Measurements from ENCODE around the gene EFCAB8.

Gene EFCAB8

GRCh38 chr20:33009214-33010132, 150.8 kb downstream of the EFCAB8 start:
- no peak for DNase-seq

DNA sequence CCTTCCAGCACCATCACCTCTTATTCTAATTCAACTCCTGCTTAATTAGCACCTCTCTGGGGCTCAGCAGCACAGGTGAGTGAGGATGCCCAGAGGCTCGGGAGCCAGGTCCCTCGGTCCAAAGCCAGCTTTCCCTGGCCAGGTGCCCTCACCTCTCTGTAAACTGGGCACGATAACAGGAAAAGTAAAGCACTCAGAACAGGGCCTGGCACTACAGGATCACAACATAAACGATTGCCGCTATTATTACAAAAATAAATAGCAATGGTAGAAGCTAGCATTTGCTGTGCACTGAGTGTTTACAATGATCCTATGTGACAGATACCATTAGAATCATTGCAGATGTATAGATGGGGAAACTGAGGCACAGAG, 151.4 kb downstream of the EFCAB8 start:
- no peak for DNase-seq

- no peak for DNase-seq
Observed at GRCh38 chr20:33010674-33011449, 152.1 kb downstream of the EFCAB8 start.

Data from NCI-H1105 (cell line).